Thoracic aorta (tissue), 2 donors: ENCODE measurements around the gene RIC8A. TPM values are rescaled to one million over a fixed set of nuclear protein-coding genes. Genes with fewer than 3 reads are reported as not detected.

ENCODE experiments used
- total RNA-seq, 2 donors: library from RNA; depleted of rRNA; stranded (reverse); fragments of >200 nt; gene quantifications; one replicate each; pipeline versions ENCODE4 v1.1.0 to v1.2.3, GENCODE V29; 2016

Gene RIC8A
- total RNA-seq, 2 donors from 2014 or later, result 79.4 to 102 TPM

Other genes starting within 250 kb of the RIC8A start
- gene SCGB1C1, start 14.6 kb upstream of the RIC8A start, total RNA-seq, result not detected
- 10 to 100 TPM; 38.7 to 42.7 TPM for gene BET1L, start 309 bp upstream of the RIC8A start, total RNA-seq
- gene SIRT3, start 28.6 kb downstream of the RIC8A start, total RNA-seq, result 10 to 100 TPM; 16.1 to 22.0 TPM
- gene PSMD13, start 29.3 kb downstream of the RIC8A start, total RNA-seq, result 10 to 100 TPM; 79.6 to 90.8 TPM
- gene NLRP6, start 70.7 kb downstream of the RIC8A start, total RNA-seq, result 1 to 10 TPM; 5.6 to 6.6 TPM
- gene PGGHG, start 81.4 kb downstream of the RIC8A start, total RNA-seq, result 10 to 100 TPM; 54.2 to 68.8 TPM
- not detected for gene IFITM5, start 91.8 kb downstream of the RIC8A start, total RNA-seq
- 100 to 1,000 TPM; 275 to 477 TPM for gene IFITM2, start 100.1 kb downstream of the RIC8A start, total RNA-seq
- 100 to 1,000 TPM; 182 to 220 TPM for gene IFITM1, start 106.3 kb downstream of the RIC8A start, total RNA-seq
- gene IFITM3, start 113.2 kb downstream of the RIC8A start, total RNA-seq, result 100 to 1,000 TPM; 275 to 514 TPM
- gene B4GALNT4, start 161.8 kb downstream of the RIC8A start, total RNA-seq, result 1 to 10 TPM in 1 of 2 donors, under 1 TPM in 1; 0.78 to 3.7 TPM
- gene PKP3, start 186.5 kb downstream of the RIC8A start, total RNA-seq, result 1 to 10 TPM; 2.0 to 5.9 TPM
- gene SIGIRR, start 207.3 kb downstream of the RIC8A start, total RNA-seq, result 10 to 100 TPM; 24.9 to 36.8 TPM
- gene ANO9, start 234.3 kb downstream of the RIC8A start, total RNA-seq, result 1 to 10 TPM in 1 of 2 donors, under 1 TPM in 1; 0.68 to 2.7 TPM
- 10 to 100 TPM; 34.0 to 34.7 TPM for gene PTDSS2, start 242.6 kb downstream of the RIC8A start, total RNA-seq